Measurements from ENCODE around the gene BZW1. TPM values are rescaled to one million over a fixed set of nuclear protein-coding genes. Genes with fewer than 3 reads are reported as not detected.

BZW1 gene
- total RNA-seq, 1 donor from 2014 or later: 276 TPM

DNA sequence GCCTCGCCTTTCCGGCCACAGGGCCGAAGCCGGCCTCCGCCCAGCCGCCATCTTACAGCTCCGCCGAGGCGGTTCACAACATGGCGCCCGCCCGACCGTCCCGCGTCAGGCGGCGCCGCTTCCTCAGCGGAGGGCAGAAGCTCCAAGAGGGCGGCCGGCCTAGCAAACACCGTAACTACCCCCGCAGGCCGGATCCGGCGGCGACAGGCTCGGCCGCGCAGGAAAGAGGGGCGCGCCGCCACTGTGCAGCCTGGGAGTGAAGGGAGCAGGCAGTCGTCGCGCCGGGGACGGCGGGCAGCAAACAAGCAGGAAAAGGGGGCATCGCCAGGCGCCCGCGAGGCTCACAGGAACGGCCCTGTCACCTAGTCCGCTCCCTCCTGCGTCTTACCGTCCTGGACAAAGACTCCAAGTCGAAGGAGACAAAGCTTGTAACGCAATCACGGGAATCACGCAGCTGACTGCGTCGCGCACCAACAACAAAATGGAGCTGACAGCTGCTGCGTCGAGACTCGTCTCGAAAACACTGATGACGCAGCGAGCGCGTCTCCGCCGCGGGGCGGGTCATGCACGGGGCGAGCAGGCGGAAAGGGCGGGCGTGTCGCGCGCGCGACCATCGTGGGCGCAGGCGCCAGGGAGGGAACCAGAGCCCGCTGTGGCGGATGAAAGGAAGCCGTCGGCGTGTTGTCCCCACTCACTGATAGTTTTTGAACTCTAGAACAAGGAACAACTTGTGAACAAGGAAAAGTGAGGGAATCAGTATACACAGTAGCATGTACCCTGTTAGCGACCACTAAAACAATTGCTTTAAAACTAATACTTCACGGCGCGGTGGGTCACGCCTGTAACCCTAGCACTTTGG lies 52.7 kb downstream of the BZW1 start, which contains the start of gene CLK1:
Gene CLK1 (minus strand): TSS at position 483 of the 859 bp plus-strand sequence. CDS start 2,796 bp downstream, outside the sequence.
- intact Hi-C loops (cut with micrococcal nuclease): loop anchor here (1.0 to 5.0 kb wide), 17 partner anchors 25 to 1401 kb away; partner anchors contain the start of genes BZW1, C2orf69, HYCC2 and KCTD18

GRCh38 chr2:200869014-200869413 lies 57.3 kb downstream of the BZW1 start:
- intact Hi-C loops (cut with micrococcal nuclease): no loop called here

DNA sequence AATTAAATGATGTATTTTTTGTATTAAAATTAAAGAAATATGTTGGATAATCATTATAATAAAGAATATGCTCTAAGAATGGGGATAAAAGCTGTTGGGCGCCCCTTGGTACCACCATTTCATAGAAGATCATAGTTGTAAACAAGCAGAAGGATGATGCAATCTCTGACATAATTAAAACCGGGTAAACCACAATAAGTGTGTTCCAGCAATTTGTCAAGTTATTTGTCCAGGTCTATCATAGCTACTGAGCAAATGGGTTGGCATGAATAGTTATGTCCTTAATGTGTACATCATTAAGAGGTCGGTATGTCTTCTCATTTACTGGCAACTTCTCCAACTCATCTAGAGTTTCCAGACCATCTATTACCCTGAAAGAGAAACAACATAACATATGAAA lies 59.4 kb downstream of the BZW1 start:
- intact Hi-C loops (cut with micrococcal nuclease): no loop called here

GRCh38 chr2:200873560-200873959 lies 61.9 kb downstream of the BZW1 start:
- intact Hi-C loops (cut with micrococcal nuclease): no loop called here

Other genes starting within 250 kb of the BZW1 start
- gene AOX1, start 225.9 kb upstream of the BZW1 start, total RNA-seq: 0.32 and 0.34 TPM in 2 replicates
- gene CLK1, start 52.7 kb downstream of the BZW1 start, total RNA-seq: 111 and 115 TPM in 2 replicates
- 37.7 and 41.4 TPM in 2 replicates for gene PPIL3, start 77.2 kb downstream of the BZW1 start, total RNA-seq
- gene NIF3L1, start 77.5 kb downstream of the BZW1 start, total RNA-seq: 26.1 and 27.8 TPM in 2 replicates
- gene ORC2, start 151.8 kb downstream of the BZW1 start, total RNA-seq: 46.7 and 51.2 TPM in 2 replicates